DND-41 (cell line): ENCODE results near the gene SHC2.

Experiments
- CTCF ChIP-seq: IDR thresholded peaks from 2 replicates; pipeline ENCODE4 v1.5.1; 2012; ENCODE audit warnings: borderline replicate concordance, low read length, moderate library complexity, mild to moderate bottlenecking; ENCODE audit not compliant: poor library complexity, severe bottlenecking; ENCODE audit errors: extremely low read depth
- EZH2 ChIP-seq: IDR thresholded peaks from 3 replicates; pipeline ENCODE4 v1.6.1; 2012; ENCODE audit warnings: borderline replicate concordance, low read depth, mild to moderate bottlenecking, moderate library complexity, low read length, inconsistent platforms; ENCODE audit not compliant: severe bottlenecking

DNA sequence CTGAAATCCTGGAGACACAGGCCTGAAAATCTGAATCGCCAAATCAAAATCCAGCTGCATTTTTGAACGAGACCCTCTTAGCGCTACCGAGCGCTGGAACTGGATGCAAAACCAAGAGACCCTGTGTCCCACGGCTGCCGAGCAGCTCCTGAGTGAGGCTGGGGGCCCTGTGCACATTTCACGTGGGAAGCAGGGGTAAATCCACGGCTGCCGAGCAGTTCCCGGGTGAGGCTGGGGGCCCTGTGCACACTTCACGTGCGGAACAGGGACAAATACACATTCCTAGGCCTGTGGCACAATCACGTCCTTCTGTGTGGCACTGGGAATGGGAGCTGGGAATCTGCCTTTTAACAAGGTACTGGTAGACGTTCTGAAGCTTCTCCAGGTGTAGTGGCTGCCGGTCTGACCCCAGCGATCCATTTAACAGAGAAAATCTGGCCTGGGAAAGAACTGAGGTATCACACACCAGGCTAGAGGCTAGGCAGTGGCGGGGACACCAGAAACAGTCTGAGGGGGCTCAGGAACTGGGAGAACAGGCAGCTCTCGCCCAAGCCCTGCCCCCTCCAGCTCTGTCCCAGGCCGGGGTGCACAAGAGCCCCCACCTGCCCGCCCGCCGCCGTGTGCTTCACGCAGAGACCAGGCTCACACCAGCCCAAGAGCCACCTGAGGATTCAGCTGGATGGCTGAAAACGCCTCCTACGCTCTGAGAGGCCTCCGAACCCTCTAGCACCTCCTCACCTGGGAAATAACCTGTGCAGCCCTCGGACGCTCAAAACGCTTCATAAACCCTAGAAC, 40.9 kb downstream of the SHC2 start:
- TF ChIP-seq CTCF (no peak), EZH2 (no peak)
